ENCODE results near the gene B3GNT8.
"Not testable (repeated sequence)": the region's sequence is repeated elsewhere in the genome, so short reads cannot be mapped to it uniquely, and the experiment has no call there.

Gene B3GNT8

DNA sequence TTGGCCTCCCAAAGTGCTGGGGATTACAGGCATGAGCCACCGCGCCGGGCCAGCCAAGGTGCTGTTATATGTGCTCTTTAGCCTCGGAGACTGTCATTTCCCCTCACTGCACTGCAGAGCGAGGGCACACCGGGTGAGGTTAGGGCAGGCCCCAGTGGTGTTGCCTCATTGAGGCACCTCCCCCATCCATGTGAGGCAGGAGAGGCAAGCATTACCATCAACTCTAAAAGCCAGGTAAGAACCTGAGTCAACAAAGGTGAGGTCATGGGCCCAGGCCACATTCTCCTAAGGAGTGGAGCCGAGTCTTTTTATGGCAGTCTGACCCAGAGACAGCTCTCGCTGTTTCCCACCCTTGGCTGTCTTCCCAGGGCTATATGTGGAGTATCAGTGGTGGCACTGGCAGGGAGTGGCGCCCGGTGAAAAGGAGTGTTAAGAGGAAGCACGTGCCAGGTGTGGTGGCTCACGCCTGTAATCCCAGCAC is 10.9 kb downstream of the B3GNT8 start:
- no peak for DNase-seq (ENCODE audit: low read depth in 2 of 3, low spot score in 1 of 3)

DNA sequence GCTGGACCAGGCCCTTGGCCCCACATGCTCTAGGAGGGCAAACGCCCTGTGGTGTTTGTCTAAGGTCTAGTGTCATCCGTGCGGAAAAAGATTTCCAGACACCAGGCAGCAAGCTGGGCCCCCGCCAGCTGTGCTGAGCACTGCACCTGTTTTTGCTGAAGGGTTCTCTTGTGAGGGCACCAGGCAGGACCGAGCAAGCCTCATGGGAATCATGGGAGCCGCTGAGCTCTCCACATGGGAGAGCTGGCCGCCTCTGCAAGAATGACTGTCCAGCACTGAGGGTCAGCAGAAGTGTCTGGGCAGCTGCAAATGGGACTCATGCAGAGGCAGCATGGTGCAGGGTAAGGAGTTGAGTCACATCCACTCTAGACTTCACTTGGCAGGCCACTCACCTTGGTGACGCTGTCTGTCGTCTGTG is 12.0 kb downstream of the B3GNT8 start:
- no peak for DNase-seq (ENCODE audit: low read depth in 2 of 3, low spot score in 1 of 3)

DNA sequence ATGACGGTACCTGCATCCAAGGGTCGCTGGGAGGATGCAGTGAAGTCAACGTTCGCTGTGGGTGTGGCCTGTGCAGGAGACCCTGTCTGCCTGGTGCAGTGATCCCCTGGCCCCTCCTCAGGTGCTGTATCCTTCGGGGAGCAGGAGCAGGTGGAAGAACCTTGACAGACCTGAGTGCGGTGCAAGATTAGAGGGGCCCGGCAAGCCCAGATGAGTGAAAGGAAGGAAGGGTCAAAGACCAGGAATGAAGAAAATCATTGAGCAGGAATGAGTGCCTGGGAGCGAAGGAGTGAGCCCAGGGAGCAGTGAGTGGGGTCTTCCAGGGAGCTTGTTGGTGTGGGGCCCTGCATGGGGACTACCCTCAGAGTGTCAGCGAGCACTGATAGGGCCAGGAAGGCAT is 12.7 kb downstream of the B3GNT8 start:
- no peak for DNase-seq (ENCODE audit: low read depth in 2 of 3, low spot score in 1 of 3)

DNA sequence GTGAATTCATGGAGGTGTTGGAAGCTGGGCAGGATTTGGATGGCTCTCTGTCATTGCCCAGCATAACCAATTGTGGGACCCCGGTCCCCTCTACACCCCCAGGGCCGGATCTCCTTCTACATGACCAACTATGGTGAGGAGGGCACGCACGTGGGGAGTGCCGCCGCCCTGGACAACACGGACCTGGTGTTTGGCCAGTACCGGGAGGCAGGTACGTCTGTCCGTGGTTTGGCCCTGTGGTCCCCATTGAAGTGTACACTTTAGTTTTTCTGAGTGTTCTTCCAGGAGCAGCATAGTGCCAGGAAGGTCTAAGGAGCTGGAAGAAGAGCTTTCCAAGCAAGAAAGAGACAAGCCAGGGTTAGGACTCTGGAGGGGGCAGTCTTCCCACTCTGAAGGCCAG is 13.2 kb downstream of the B3GNT8 start:
- DNase-seq (ENCODE audit: low read depth in 2 of 3, low spot score in 1 of 3), result no peak

DNA sequence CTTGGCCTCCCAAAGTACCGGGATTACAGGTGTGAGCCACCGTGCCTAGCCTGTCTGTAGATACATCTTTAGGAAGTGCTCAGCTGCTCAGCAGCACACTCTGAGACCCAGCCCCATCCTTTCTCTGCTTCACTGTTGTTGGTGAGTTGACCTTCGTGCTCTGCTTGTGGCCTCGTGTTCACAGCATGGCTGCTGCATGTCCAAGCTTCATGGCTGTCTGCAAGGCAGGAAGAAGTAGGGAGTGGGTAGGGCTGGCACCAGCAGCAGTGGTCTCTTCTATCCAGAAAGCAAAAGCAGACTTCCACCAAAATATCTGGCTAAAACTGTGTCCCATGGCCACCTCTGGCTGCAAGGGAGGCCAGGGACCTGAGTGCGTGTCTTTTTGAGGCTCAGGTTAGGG is 14.2 kb downstream of the B3GNT8 start:
- no peak for DNase-seq (ENCODE audit: low read depth in 2 of 3, low spot score in 1 of 3)

DNA sequence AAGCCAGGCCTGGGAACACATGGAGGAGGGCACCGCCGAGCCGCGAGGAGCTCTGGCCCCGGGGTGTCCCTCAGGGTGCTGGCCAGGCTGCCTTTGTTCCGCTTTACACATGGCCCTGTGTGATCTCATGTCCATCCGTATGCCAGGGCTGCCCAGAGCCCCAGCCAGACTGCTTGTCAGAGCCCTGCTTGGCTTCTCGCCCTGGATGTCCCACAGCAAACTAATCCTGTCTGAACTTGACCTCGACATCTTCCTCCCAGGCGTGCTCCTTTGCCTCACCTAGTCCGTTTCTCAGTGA is 15.3 kb downstream of the B3GNT8 start:
- no peak for DNase-seq (ENCODE audit: low read depth in 2 of 3, low spot score in 1 of 3)

DNA sequence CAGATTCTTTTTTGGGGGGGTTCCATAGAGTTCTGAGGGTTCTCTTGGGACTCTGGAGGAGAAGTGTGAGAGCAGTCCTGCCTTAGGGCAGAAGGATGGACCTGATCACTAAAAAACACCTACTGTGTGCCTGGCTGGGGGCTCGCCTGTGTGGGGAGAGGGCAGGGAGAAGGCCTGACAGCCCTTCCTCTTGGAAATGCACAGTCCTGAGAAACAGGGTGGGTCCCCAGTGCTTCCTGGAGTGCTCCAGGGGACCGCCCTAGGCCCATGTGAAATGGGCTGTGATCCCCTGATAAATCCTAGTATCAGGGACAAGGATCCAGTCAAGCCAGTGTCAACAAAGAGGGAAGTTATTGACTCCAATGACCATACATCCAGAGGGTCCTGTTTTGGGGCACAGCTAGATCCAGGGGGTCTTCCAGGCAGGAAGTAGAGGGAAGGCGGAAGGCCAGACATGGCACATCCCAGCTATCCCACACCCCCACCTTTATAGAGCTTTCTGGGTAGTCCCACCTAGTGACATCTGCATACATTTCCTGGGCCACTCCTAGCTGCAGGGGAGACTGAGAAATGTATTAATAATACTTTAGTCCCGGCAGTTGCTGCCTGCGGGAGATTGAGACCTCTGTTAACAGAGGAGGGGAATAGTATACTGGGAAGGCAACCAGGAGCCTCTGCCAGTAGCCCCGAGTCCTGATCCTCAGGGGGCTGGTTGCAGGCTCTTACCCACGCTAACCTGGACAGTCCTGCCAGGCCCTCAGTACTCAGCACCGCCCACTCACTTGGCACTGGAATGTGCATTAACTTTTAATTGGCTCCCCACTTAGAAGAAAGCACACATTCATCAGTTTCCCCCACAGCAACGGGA is 15.8 kb downstream of the B3GNT8 start:
- no peak for DNase-seq (ENCODE audit: low read depth in 2 of 3, low spot score in 1 of 3)

DNA sequence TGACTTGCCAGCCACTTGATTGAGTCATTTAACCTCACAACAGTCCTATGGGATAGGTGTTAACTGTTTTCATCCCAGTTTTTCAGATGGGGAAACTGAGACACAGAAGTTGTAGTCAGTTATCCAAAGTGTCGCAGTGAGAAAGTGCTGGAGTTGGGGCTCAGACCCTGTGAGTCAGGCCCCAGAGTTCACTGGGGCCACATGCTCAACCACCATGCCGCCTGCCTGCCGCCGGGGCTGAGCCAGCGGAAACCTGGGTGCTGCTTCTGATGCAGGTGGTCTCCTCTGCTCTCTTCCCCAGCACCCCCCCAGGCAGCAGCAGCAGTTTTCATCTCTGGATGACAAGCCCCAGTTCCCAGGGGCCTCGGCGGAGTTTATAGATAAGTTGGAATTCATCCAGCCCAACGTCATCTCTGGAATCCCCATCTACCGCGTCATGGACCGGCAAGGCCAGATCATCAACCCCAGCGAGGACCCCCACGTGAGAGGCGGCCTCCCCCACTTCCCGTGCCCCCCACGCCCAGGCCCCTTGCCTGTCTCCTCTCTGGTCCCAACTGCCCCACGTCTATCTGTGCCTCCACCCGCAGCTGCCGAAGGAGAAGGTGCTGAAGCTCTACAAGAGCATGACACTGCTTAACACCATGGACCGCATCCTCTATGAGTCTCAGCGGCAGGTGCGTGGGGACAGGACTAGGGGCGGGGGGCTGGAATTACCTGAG is 16.7 kb downstream of the B3GNT8 start:
- no peak for DNase-seq (ENCODE audit: low read depth in 2 of 3, low spot score in 1 of 3)

DNA sequence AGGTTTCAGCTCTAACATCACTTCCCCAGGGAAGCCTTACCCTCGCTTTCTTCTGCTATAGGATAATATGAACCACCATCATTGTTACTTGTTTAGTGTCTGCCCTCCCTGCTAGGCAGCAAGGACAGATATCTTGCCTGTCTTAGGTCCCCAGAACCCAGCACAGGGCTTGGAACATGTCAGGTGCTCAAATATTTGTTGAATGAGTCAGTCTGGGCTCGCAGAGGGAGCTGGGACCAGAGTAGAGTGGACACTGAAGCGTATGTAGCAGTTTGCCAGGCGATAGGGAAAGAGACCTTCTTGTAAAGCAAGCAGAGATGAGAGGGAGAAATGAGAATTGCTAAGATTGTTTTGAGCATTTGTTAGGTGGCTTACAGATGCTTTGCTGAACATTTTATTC is 17.9 kb downstream of the B3GNT8 start:
- DNase-seq (ENCODE audit: low read depth in 2 of 3, low spot score in 1 of 3), result no peak

DNA sequence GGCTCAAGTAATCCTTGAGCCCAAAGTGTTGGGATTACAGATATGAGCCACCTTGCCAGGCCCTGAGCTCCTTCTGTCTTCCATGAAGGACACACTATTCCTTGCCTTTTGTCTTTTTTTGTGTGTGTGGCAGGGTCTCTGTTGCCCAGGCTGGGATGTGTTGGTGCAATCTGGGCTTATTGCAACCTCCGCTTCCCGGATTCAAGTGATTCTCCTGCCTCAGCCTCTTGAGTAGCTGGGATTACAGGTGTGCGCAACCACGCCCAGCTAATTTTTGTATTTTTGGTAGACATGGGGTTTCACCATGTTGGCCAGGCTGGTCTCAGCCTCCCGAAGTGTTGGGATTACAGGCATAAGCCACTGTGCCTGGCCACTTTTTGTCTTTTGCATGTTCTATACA is 18.3 kb downstream of the B3GNT8 start:
- not testable (repeated sequence) for DNase-seq (ENCODE audit: low read depth in 2 of 3, low spot score in 1 of 3)

DNA sequence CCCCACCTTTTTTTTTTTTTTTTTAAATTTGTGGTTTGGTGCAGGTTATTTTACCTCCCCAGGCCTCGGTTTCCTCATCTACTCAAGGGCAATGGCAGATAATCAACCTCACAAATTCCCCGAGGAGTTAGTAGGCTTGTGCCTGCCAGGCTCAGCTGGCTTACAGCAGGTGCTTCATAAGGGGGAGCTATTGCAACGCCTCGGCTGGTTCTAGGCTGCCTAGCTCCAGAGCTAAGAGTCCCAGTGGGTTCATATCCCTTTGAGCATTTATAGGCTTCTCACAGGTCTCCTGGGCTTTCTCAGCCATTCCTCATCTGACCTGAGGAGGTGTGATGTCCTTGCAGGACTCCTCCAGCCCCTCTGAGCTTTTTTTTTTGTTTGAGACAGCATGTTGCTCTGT is 18.9 kb downstream of the B3GNT8 start:
- DNase-seq (ENCODE audit: low read depth in 2 of 3, low spot score in 1 of 3), result no peak

DNA sequence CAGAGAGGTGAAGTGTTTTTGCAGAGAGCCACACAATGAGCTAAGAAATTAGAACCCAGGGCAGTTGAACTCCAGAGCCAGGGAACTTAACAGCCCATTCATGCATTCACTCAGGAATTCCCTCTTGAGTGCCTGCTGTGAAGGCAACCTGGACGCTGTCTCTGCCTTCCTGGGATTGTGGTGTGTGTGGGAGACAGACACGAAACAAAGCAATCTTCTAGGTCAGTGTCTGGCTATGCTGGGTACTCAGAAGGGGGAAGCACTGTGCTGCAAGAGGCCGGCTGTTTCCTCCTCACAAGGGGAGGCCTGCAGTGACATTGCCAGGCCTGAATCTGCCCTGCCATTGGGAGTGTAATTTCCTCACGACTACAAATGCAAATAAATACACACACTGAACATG is 19.9 kb downstream of the B3GNT8 start:
- DNase-seq (ENCODE audit: low read depth in 2 of 3, low spot score in 1 of 3), result no peak

DNA sequence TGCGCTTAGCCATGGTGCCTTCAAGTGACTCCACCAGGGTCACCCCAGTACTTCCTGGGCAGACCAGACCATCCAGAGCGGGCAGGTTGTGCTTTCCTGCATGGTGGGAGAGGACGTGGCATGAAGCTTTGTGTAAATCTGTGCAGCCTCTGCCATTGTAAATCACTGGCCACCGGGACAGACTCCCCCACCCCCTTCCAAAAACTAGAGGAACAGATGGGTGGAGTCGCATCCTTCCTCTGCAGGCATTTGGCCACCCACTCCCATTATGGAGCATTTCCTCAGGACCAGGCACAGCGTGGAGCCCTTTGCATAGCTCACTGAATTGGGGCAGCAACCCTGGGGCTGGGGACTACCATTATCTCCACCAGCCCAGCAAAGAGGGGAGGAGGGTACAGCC is 21.4 kb downstream of the B3GNT8 start:
- DNase-seq (ENCODE audit: low read depth in 2 of 3, low spot score in 1 of 3), result no peak

DNA sequence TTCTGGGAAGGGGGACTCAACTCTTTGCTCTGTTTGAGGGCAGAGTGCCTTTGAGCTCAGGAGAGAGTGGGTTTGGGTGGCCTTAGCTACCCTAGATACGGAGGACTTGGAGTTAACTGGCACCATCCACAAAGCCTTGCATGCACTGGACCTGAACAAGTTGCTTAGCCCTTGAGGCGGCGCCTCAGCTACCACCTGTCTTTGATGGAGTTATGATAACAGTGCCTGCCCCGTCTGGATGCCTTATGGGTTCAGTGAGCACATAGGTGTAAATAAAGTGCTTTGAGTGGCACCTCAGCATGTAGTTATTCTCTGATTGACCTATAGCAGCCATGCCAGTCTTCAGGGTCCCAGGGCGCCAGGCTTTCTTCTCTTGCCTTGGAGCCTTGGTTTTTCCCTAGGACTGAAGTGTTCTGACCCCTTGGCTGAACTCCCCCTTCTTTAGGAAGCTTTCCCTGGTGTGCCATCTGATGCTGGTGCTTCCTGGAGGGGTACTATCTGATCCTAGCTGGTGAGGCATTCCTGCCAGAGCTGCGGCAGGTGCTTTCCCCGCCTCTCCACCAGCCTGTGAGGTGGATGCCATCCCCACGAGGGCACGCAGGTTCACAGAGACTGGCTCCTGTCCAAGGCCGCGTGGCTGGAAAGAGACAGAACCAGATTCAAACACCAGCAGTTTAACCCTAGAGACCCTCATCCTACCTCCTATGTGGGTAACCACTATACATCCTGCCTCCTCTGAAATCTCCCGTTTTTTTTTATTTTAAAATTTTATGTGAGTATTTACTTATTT is 23.8 kb downstream of the B3GNT8 start:
- no peak for DNase-seq (ENCODE audit: low read depth in 2 of 3, low spot score in 1 of 3)

DNA sequence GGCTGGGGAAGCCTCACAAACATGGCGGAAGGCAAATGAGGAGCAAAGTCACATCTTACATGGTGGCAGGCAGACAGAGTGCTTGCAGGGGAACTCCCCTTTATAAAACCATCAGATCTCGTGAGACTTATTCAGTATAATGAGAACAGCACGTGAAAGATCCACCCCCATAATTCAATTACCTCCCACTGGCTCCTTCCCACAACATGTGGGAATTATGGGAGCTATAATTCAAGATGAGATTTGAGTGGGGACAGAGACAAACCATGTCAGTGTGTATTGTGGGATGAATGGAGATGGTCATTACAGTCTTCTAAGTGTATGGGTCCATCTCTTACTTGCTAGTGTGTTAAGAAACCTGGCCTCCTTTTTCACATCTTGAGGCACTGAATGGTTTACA is 25.2 kb downstream of the B3GNT8 start:
- DNase-seq (ENCODE audit: low read depth in 2 of 3, low spot score in 1 of 3), result no peak

DNA sequence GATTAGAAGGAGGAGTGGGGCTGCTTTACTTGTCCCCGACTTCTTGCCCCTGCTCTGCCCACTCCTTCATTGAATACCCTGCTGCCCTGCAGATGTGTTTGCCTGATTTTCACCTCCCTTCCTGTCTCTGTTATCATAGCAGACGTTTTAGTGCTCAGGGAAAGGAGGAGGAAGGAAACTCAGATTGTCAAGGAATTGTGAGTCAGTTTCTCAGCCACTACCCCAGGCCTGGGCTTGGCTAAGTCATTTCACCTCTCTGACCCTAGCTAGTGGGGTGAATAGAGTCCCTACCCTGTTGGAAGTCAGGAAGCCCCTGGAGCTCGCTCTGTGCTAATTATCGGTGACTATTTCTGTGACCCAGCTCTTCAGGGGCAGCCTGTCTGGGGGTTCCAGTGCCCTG is 25.7 kb downstream of the B3GNT8 start:
- no peak for DNase-seq (ENCODE audit: low read depth in 2 of 3, low spot score in 1 of 3)

DNA sequence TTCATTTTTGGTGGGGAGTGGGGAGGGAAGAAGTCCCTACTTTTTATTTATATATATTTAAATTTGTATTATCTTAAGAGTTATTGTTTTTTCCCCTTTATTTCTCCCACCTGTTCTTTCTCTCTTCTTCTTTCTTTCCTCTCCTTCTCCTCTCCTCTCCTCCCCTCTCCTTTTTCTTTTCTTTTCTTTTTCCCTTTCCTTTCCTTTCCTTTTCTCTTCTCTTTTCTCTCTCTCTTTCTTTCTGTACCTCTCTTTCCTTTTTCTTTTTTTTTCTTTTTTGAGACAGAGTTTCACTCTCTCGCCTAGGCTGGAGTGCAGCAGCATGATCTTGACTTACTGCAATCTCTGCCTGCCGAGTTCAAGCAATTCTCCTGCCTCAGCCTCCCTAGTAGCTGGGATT is 27.6 kb downstream of the B3GNT8 start:
- DNase-seq (ENCODE audit: low read depth in 2 of 3, low spot score in 1 of 3), result no peak

DNA sequence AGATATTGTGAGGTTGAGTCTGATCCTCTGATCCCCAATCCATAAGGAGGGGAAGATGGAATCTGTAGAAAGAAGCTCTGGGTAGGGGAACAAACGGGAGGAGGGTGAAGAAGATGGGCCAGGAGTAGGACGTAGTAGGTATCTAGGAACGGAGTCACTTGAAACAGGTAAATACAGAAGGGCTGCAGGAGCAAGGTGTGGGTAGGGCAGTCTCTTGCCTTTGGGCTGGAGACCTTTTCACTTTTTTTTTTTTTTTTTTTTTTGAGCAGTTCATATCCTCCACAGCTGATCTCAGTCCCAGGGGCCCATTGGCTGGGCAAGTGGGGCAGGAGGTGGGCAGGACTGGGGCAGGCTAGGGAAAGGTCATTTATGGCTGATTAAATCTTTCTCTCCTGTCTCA is 28.1 kb downstream of the B3GNT8 start:
- no peak for DNase-seq (ENCODE audit: low read depth in 2 of 3, low spot score in 1 of 3)

DNA sequence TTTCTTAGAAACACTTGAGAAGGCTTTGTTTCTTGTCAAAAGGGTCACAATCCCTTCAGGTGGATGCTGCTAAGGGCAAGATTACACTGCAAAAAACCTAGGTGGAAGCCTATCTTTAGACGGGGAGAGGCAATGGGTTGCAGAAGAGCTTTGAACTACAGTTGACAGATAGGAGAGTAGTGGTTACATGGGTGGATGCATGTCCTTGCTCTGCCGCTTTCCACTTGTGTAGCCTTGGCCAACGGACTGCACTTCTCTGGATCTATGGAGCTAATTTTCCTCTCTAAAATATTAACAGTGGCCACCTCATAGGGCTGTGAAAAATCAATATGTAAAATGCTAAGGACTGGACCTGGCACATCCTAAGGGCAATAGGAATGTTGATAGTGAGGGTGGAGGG is 28.6 kb downstream of the B3GNT8 start:
- DNase-seq (ENCODE audit: low read depth in 2 of 3, low spot score in 1 of 3), result no peak

DNA sequence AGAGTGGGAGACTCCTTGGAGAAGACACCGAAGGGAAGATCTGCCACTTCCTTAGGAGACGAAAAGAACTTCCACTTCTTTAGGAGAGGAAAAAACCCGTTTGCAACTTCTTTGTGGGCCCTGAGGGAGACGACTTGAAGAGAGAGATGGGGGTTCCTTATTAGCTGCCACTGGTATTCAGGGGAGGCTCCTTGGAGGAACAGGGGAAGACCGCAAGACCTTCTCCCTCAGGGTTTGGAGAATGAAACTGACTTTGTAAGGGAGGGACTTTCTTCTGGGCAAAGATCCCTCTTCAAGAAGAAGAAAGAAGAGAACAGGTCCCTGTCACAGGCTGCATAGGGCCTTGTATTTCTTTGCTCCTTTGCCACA is 29.1 kb downstream of the B3GNT8 start:
- DNase-seq (ENCODE audit: low read depth in 2 of 3, low spot score in 1 of 3), result no peak

DNA sequence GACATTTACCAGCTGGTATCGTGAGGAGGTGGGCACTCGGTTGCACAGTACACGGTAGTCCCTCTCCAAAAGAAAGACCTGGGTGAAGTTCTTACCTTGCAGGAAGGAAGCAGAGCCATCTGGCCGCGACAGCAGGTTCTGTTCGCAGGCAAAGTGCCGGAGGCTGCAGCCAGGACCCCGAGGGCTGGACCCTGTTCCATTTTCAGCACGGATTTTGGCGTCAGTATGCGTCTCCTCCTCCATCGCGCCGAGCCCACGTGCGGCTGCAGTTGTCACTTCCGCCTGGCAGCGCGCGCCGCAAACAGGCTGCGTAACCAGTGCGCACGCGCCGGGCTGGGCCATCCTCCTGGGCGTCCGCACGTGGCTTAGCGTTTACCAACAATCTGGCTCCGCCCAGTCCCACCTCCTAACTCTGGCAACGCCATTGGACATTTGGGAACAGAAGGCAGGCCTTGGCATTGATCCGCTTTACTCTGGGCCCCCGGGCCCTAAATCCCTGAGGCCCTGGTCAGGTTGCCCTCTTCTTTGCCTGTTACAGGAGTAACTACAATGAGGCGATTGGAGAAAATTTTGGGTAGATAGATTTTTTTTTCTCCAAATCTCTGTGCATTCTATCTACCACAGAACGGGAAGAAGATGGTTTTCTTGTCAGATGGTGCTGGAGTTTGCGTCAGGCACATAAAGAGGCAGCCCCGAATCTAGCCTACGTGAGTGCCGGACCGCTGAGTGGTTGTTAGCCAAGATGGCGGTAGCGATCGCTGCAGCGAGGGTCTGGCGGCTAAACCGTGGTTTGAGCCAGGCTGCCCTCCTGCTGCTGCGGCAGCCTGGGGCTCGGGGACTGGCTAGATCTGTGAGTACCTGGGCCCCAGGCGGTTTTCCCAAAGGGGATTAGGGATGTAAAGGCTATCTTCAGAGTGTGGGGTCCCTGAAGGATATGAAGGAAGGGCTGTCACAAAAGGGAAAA is 29.8 kb downstream of the B3GNT8 start, which contains the start of the genes BCKDHA and EXOSC5:
TSS of gene BCKDHA (plus strand) at position 733 of the 964 bp plus-strand sequence. CDS start at position 743, 10 bp downstream.
TSS of gene EXOSC5 (minus strand) at position 274 of the 964 bp plus-strand sequence. CDS start at position 243, 31 bp downstream.
- DNase-seq (ENCODE audit: low read depth in 2 of 3, low spot score in 1 of 3), result peak; percentile 96 to 99 (median 99)

Measured in stimulated activated CD4-positive, alpha-beta T cell treated with anti-CD3 and anti-CD28 coated beads, Interleukin-12 subunit alpha, Interleukin-12 subunit beta, amount 100 ng/mL, for 48 hours (primary cell).